Measurements from ENCODE around the gene GPN1.
A peak's percentile ranks its signal among the peaks of the same experiment; 100 is the strongest.
"Not testable (repeated sequence)": the region's sequence is repeated elsewhere in the genome, so short reads cannot be mapped to it uniquely, and the experiment has no call there.

Gene GPN1

GRCh38 chr2:27628767-27629709 lies at the start of gene GPN1, which contains the start of gene CCDC121:
GPN1 (plus strand) TSS chr2:27629050; CDS start chr2:27629059, 9 bp downstream.
CCDC121 (minus strand) TSS chr2:27629012; CDS start chr2:27627799, 1,213 bp downstream.
- DNase-seq, result peak; percentile 83

- DNase-seq, result no peak
Measured at GRCh38 chr2:27581417-27582128, 47.3 kb upstream of the GPN1 start.

DNA sequence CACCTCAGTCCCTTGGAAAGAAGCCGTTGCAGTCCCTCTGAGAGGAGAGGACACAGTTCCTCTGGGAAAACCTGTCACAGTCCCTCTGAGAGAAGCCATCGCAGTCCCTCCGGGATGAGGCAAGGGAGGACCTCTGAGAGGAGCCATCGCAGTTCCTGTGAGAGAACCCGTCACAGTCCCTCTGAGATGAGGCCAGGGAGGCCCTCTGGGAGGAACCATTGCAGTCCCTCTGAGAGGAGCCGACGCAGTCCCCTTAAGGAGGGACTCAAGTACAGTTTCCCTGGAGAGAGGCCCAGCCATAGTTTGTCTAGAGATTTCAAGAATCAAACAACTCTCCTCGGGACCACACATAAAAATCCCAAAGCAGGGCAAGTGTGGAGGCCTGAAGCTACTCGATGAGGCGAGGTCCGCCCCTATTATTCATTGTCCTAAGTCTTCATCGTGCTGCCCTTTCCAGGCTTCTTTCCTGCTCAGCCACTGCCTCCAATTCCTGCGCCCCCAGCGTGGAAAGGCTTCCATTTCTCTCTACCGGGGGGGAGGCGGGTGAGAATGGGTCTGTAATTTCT lies 46.6 kb upstream of the GPN1 start:
- no peak for DNase-seq

- peak; percentile 89 for DNase-seq
Measured at GRCh38 chr2:27582695-27583389, 46.0 kb upstream of the GPN1 start, which contains the start of gene ZNF512. ZNF512 (plus strand) TSS chr2:27583042; CDS start chr2:27583113, 71 bp downstream.

GRCh38 chr2:27583390-27583915 lies 45.4 kb upstream of the GPN1 start:
- DNase-seq, result no peak

- DNase-seq, result no peak
Measured at GRCh38 chr2:27584597-27584996, 44.3 kb upstream of the GPN1 start.

GRCh38 chr2:27587025-27587424 lies 41.8 kb upstream of the GPN1 start:
- no peak for DNase-seq

GRCh38 chr2:27588308-27588707 lies 40.5 kb upstream of the GPN1 start:
- DNase-seq, result no peak

DNA sequence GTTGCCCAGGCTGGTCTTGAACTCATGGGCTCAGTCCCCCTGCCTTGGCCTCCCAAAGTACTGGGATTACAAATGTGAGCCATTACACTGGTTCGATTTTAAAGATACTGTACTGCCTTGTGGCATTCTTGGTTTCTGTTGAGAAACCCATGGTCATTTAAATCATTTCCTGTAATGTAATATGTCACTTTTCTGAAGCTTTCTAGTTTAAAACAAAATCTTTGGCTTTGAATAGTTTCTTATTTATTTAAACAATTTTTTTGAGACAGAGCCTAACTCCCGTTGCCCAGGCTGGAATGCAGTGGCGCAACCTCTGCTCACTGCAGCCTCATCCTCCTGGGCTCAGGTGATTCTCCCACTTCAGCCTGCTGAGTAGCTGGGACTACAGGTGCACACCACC lies 37.1 kb upstream of the GPN1 start:
- DNase-seq, result no peak

DNA sequence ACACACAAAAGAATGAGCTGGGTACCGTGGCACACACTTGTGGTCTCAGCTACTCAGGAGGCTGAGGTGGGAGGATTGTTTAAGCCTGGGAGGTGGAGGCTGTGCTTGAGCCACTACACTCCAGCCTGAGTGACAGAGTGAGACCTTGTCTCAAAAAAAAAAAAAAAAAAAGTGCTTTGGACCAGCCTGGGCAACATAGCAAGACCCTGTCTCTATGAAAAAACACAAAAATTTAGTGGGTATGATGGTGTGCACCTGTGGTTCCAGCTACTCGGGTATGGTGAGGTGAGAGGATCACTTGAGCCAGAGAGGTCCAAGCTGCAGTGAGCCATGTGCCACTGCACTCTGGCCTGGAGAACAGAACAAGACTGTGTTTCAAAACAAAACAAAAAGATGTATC lies 35.6 kb upstream of the GPN1 start:
- DNase-seq, result no peak

- DNase-seq, result not testable (repeated sequence)
Measured at GRCh38 chr2:27594020-27594703, 34.7 kb upstream of the GPN1 start.

DNA sequence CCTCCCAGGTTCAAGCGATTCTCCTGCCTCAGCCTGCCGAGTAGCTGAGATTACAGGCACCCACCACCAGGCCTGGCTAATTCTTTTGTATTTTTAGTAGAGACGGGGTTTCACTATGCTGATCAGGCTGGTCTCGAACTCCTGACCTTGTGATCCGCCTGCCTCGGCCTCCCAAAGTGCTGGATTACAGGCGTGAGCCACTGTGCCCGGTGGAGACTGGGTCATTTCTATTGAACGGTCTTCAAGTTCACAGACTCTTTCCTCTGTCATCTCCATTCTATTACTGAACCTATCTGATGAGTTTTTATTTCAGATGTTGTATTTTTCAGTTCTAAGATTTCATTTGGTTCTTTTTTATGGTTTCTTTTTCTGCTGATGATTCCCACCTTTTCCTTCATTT lies 33.4 kb upstream of the GPN1 start:
- DNase-seq, result not testable (repeated sequence)

DNA sequence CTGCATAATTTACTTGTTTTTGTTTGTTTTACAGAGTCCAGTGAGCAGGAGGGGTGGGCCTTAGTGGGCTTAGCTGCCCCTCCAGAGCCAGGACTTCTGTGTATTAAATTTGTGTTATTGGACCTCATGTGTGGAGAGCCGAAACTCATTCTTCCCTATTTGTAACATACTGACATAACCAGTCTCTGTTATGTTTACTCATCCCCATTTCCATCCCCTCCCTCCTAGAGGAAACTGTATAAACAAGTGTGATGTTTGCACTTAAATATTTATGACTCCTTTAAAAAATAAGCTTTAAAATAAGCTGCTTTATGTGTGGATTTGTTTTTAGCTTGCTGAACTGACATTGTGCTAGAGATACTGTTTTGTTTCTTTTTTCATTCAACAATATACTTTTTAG lies 32.2 kb upstream of the GPN1 start:
- no peak for DNase-seq

DNA sequence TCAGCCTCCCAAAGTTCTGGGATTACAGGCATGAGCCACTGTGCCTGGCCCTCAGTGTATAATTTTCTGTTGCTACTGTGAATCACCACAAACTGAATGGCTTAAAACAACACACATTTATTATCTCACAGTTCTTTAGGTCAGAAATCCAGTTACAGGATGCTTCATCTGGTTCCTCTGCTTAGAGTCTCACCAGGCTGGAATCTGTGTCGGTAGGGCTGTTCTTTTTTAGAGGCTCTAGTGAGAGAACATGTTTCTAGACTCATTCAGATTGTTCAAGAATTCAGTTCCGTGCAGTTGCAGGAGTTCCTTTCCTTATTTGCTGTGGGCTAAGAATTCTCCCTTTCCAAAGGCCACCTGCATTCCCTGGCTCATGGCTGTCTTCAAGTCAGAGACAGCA lies 22.2 kb upstream of the GPN1 start:
- no peak for DNase-seq

DNA sequence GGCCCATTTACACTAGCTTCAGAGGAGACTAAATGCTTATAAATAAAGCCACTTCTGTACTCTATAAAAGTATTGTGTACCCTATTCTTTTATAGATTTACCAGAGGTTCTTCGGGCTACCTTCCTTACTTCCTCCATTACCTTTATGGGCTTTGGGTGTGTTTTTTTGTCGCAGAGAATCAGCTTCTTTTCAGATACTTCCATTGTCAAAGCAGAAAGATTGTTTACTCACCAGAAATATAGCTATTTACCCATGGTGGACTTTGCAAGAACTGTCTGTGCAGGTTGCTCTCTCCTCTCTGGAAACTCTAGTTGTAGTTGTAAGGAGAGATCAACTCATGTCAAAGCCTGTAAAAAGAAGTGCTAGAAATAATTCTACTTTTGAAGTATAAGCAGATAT lies 14.9 kb upstream of the GPN1 start:
- DNase-seq, result no peak

DNA sequence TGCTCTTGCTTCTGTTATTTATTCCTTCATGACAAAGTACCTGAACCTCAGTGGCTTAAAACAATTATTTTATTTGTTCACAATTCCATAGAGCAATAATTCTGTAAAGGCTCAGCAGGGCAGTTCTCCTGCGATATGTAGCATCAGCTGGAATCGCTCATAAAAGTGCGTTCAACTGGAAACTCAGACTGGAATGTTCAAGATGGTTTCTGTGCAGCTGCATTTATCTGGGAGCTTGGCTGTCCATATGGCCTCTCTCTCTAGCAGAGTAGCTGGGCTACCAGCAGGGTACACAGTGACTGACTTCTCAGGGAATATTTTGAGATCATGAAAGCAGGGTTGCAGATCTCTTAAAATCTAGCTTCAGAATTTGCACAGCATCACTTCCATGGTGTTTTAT lies 13.5 kb upstream of the GPN1 start:
- no peak for DNase-seq

DNA sequence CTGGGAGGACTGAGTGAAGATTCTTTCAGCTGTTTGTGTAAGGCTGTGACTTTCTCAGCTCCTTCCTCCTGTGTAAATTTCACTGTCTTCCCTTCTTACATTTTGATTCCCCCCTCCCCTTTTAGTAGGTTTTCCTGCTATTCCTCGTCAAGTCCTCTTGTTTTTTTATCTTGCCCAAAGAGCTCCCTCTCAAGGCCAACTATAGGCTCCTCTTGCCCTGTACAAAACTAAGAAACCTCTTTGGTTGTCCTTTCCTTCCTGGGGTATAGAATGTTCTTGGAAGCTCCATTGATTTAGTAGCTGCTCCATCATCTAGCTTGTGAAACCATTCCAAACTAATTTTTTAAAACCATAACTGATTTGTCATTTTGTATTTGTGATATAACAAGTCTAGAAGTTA lies 7.3 kb upstream of the GPN1 start:
- DNase-seq, result no peak

DNA sequence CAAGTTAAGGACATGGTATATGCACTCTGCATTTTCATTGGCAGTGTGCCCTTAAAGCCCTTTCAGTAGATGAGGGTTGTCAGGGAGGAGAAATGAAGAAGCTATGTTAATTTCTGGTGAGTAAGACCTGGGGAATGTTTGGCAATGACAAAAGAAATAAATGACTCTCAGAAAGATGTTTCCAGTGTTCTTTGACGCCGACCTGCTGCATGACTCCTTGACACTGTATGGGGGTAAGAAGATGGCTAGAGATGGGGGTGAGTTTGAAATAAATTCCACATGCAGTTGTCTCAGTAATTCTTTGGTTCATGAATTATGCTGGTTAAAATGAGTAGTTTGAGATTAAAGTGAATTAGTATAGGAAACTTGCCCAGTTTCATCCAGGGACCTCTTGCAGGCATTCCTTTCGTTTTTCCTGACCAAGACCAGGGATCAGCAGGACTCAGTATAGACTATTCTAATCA lies 5.9 kb upstream of the GPN1 start:
- no peak for DNase-seq

GRCh38 chr2:27624943-27625342 lies 3.9 kb upstream of the GPN1 start:
- no peak for DNase-seq

GRCh38 chr2:27626323-27626722 lies 2.5 kb upstream of the GPN1 start:
- DNase-seq, result not testable (repeated sequence)

DNA sequence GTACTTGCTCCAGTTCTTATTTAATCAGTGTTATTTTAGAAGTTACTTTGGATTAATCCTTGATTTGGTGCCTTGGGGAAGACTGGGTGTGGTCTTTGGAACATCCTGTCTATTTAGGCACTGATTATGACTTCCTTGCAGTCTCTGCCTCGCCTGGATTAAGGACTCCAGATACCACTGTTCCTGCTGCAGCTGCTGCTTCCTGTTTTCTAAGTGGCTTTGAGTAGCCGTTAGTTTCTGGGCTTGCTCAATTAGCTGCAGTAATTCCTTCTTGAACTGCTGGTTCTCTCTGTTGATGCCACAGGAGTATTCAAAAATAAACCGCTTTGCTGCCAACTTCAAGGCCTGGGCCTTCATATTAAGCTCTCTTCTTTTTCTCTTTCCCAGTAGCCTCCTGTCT lies 1.9 kb upstream of the GPN1 start:
- DNase-seq, result peak; percentile 58
